Amniotic epithelial cell (primary cell): ENCODE measurements around the gene GULP1.

ENCODE experiments used
- DNase-seq: peaks from one replicate; pipeline ENCODE4 v3.0.0-alpha.2; 2010; ENCODE audit warnings: low read depth

The GULP1 gene

GRCh38 chr2:188416367-188416766 lies 124.7 kb downstream of the GULP1 start:
- DNase-seq: no peak

- no peak for DNase-seq
Observed at GRCh38 chr2:188422726-188423125, 131.1 kb downstream of the GULP1 start.

GRCh38 chr2:188425266-188425665 lies 133.6 kb downstream of the GULP1 start:
- DNase-seq: no peak

- DNase-seq: no peak
Observed at GRCh38 chr2:188426121-188426520, 134.4 kb downstream of the GULP1 start.

GRCh38 chr2:188430705-188431104 lies 139.0 kb downstream of the GULP1 start:
- DNase-seq: no peak

GRCh38 chr2:188434018-188434417 lies 142.3 kb downstream of the GULP1 start:
- no peak for DNase-seq

- no peak for DNase-seq
Observed at GRCh38 chr2:188435115-188435514, 143.4 kb downstream of the GULP1 start.

- no peak for DNase-seq
Observed at GRCh38 chr2:188437537-188437936, 145.9 kb downstream of the GULP1 start.

GRCh38 chr2:188439986-188440385 lies 148.3 kb downstream of the GULP1 start:
- peak; percentile 22 for DNase-seq

- DNase-seq: no peak
Observed at GRCh38 chr2:188440849-188441248, 149.2 kb downstream of the GULP1 start.

GRCh38 chr2:188441288-188441947 lies 149.7 kb downstream of the GULP1 start:
- DNase-seq: no peak

- no peak for DNase-seq
Observed at GRCh38 chr2:188443207-188443606, 151.5 kb downstream of the GULP1 start.

- peak; percentile 75 for DNase-seq
Observed at GRCh38 chr2:188444106-188444835, 152.6 kb downstream of the GULP1 start.

- DNase-seq: no peak
Observed at GRCh38 chr2:188449561-188449960, 157.9 kb downstream of the GULP1 start.

- DNase-seq: no peak
Observed at GRCh38 chr2:188449971-188450370, 158.3 kb downstream of the GULP1 start.

- no peak for DNase-seq
Observed at GRCh38 chr2:188450732-188451483, 159.2 kb downstream of the GULP1 start.

GRCh38 chr2:188452084-188452483 lies 160.4 kb downstream of the GULP1 start:
- no peak for DNase-seq

- no peak for DNase-seq
Observed at GRCh38 chr2:188456114-188456909, 164.6 kb downstream of the GULP1 start.

GRCh38 chr2:188459061-188459460 lies 167.4 kb downstream of the GULP1 start:
- DNase-seq: no peak

GRCh38 chr2:188466078-188466477 lies 174.4 kb downstream of the GULP1 start:
- peak; percentile 51 for DNase-seq

GRCh38 chr2:188466761-188467160 lies 175.1 kb downstream of the GULP1 start:
- peak; percentile 57 for DNase-seq

- no peak for DNase-seq
Observed at GRCh38 chr2:188471166-188471565, 179.5 kb downstream of the GULP1 start.
